HEK293T (cell line): ENCODE data around the gene KCNJ3.

Source experiments
- CTCF ChIA-PET: fragments of 350-600 bp; formaldehyde crosslinking; extraction: SDS; loops from one replicate; lab custom pipeline; 2021; ENCODE audit warnings: antibody characterized with exemption, inconsistent platforms; lab: Yijun Ruan, JAX
- POLR2A ChIA-PET: fragments of 350-600 bp; formaldehyde crosslinking; extraction: SDS; loops from one replicate; lab custom pipeline; 2020; ENCODE audit warnings: antibody characterized with exemption, inconsistent platforms; lab: Yijun Ruan, JAX
- DNase-seq: peaks from one replicate; pipeline ENCODE4 v3.0.0; 2012; ENCODE audit warnings: mixed read lengths; ENCODE audit errors: extremely low spot score
- ARNT ChIP-seq: fragments of 450-650 bp; IDR thresholded peaks from 2 replicates; pipeline ENCODE4 v1.6.1; 2017; ENCODE audit warnings: mild to moderate bottlenecking
- BHLHE40 ChIP-seq: fragments of 450-650 bp; IDR thresholded peaks from 2 replicates; pipeline ENCODE4 v1.6.1; 2016; ENCODE audit warnings: mild to moderate bottlenecking, moderate library complexity, borderline replicate concordance
- CTBP1 ChIP-seq: fragments of 450-650 bp; IDR thresholded peaks from 2 replicates; pipeline ENCODE4 v1.6.1; 2016; ENCODE audit warnings: borderline replicate concordance
- ELF4 ChIP-seq: fragments of 450-650 bp; IDR thresholded peaks from 2 replicates; pipeline ENCODE4 v1.6.1; 2017; ENCODE audit warnings: antibody characterized with exemption
- FOXA1 ChIP-seq: fragments of 450-650 bp; IDR thresholded peaks from 2 replicates; pipeline ENCODE4 v1.6.1; 2016; ENCODE audit warnings: mild to moderate bottlenecking
- FOXK2 ChIP-seq: fragments of 450-650 bp; IDR thresholded peaks from 2 replicates; pipeline ENCODE4 v1.6.1; 2016; ENCODE audit warnings: mild to moderate bottlenecking
- FOXM1 ChIP-seq: fragments of 450-650 bp; IDR thresholded peaks from 2 replicates; pipeline ENCODE4 v1.6.1; 2017; ENCODE audit warnings: mild to moderate bottlenecking, borderline replicate concordance
- HDGF ChIP-seq: fragments of 450-650 bp; IDR thresholded peaks from 2 replicates; pipeline ENCODE4 v1.6.1; 2017; ENCODE audit warnings: antibody characterized with exemption, borderline replicate concordance
- L3MBTL2 ChIP-seq: fragments of 450-650 bp; conservative IDR thresholded peaks from 2 replicates; pipeline ENCODE4 v1.6.1; 2016; ENCODE audit warnings: mild to moderate bottlenecking
- LEF1 ChIP-seq: fragments of 450-650 bp; IDR thresholded peaks from 2 replicates; pipeline ENCODE4 v1.6.1; 2017; ENCODE audit warnings: mild to moderate bottlenecking, borderline replicate concordance
- NFRKB ChIP-seq: fragments of 450-650 bp; IDR thresholded peaks from 2 replicates; pipeline ENCODE4 v1.6.1; 2016; ENCODE audit warnings: mild to moderate bottlenecking, moderate library complexity
- SP1 ChIP-seq: fragments of 450-650 bp; IDR thresholded peaks from 2 replicates; pipeline ENCODE4 v1.6.1; 2017
- SUZ12 ChIP-seq: fragments of 450-650 bp; IDR thresholded peaks from 2 replicates; pipeline ENCODE4 v1.6.1; 2016; ENCODE audit warnings: mild to moderate bottlenecking
- TARDBP ChIP-seq: fragments of 450-650 bp; IDR thresholded peaks from 2 replicates; pipeline ENCODE4 v1.6.1; 2016
- ZNF384 ChIP-seq: fragments of 450-650 bp; IDR thresholded peaks from 2 replicates; pipeline ENCODE4 v1.6.1; 2016
- TF ChIP-seq, protein P1 (sequence below): fragments of 450-650 bp; IDR thresholded peaks from 2 replicates; pipeline ENCODE4 v1.6.1; 2016

The KCNJ3 gene

GRCh38 chr2:154681741-154682140 lies 16.8 kb upstream of the KCNJ3 start:
- ChIA-PET POLR2A (no interaction called here), CTCF (no interaction called here)
- TF ChIP-seq TARDBP, result no peak
- DNase-seq, result no peak

GRCh38 chr2:154686162-154686561 lies 12.3 kb upstream of the KCNJ3 start:
- no peak for DNase-seq
- ChIA-PET CTCF (no interaction called here), POLR2A (no interaction called here)
- TF ChIP-seq CTBP1, result no peak
- TF ChIP-seq LEF1, result no peak
- TF ChIP-seq L3MBTL2, result no peak
- no peak for TF ChIP-seq BHLHE40
- no peak for TF ChIP-seq ZNF384
- no peak for TF ChIP-seq TARDBP
- TF ChIP-seq FOXA1, result no peak
- no peak for TF ChIP-seq HDGF
- TF ChIP-seq NFRKB, result no peak
- no peak for TF ChIP-seq SUZ12

- CTCF ChIA-PET, result no interaction called here
- POLR2A ChIA-PET, result no interaction called here
- TF ChIP-seq SP1 (no peak), TARDBP (no peak), L3MBTL2 (no peak), FOXK2 (no peak), SUZ12 (no peak), ARNT (no peak), FOXA1 (no peak), LEF1 (no peak), NFRKB (no peak), CTBP1 (no peak), ELF4 (no peak), ZNF384 (no peak), BHLHE40 (no peak), HDGF (no peak), FOXM1 (no peak)
- TF ChIP-seq, protein P1, sequence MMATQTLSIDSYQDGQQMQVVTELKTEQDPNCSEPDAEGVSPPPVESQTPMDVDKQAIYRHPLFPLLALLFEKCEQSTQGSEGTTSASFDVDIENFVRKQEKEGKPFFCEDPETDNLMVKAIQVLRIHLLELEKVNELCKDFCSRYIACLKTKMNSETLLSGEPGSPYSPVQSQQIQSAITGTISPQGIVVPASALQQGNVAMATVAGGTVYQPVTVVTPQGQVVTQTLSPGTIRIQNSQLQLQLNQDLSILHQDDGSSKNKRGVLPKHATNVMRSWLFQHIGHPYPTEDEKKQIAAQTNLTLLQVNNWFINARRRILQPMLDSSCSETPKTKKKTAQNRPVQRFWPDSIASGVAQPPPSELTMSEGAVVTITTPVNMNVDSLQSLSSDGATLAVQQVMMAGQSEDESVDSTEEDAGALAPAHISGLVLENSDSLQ, result no peak
- DNase-seq, result no peak
These were observed 10.1 kb upstream of the KCNJ3 start for GRCh38 chr2:154688373-154688772.

GRCh38 chr2:154689158-154689557 lies 9.3 kb upstream of the KCNJ3 start:
- TF ChIP-seq CTBP1, result no peak
- POLR2A ChIA-PET, result no interaction called here
- DNase-seq, result no peak

GRCh38 chr2:154692927-154693326 lies 5.6 kb upstream of the KCNJ3 start:
- CTCF ChIA-PET, result no interaction called here
- no peak for TF ChIP-seq SUZ12
- TF ChIP-seq L3MBTL2, result no peak
- no peak for TF ChIP-seq CTBP1
- no peak for TF ChIP-seq LEF1
- TF ChIP-seq BHLHE40, result no peak
- TF ChIP-seq ARNT, result no peak
- no peak for TF ChIP-seq FOXA1
- TF ChIP-seq, protein P1, result no peak
- no peak for TF ChIP-seq TARDBP
- no peak for TF ChIP-seq ELF4
- DNase-seq, result no peak
- POLR2A ChIA-PET, result no interaction called here

More at GRCh38 chr2:154689158-154689557, 9.3 kb upstream of the KCNJ3 start:
- CTCF ChIA-PET, result no interaction called here

DNA sequence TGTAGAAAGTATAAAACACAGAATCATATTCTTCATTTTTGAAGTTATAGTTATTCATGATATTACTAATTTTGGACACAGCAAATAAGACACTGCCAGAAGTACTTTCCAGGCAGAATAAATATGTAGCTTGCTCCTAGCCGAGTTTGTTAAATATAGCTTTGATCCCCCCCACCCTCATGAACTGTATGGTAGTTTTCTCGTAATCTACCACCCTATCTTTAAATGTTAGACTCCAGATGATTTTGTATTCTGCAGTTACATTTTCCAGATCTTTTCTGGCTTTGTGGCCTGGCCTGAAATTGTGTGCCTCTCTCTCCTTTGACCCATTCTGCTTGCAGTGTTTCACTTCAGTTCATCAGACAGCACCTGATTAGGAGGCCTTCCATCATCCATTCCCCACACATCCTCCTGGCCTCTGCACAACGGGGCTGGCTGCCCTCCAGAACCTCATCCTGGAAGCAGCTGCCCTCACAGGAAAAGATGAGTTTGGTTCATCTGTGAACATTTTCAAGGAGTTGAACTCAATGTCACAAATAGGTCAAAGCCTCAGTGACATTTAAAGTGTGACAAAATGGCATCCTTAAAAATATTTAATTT lies 4.7 kb upstream of the KCNJ3 start:
- DNase-seq, result no peak
- ChIA-PET POLR2A (no interaction called here), CTCF (interaction anchor here (0.7 kb wide), 1 partner anchor 1822 kb away, joined by 3 read pairs; no protein-coding TSS in a partner anchor)
- TF ChIP-seq SP1, result no peak
- no peak for TF ChIP-seq TARDBP

DNA sequence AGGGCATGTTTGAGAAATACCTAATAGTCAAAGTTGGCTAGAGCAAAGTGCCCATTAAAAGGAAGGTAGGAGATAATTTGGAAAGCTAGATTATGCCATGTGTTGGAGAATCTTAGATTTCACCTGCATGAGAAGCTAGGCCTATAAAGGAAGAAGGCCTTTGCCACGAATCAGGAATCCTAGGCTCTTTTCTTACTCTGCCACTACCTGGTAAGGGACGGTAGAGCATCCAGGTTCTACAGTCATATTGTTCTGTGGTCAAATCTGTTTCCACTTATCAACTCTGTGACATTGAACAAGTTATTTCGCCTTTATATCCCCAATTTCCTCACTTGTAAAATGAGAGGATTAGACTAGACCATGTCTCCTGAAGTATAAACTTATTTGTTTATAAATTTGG lies 3.6 kb upstream of the KCNJ3 start:
- DNase-seq, result no peak
- TF ChIP-seq ZNF384 (no peak), FOXK2 (no peak), SP1 (no peak)
- CTCF ChIA-PET, result no interaction called here
- POLR2A ChIA-PET, result no interaction called here

DNA sequence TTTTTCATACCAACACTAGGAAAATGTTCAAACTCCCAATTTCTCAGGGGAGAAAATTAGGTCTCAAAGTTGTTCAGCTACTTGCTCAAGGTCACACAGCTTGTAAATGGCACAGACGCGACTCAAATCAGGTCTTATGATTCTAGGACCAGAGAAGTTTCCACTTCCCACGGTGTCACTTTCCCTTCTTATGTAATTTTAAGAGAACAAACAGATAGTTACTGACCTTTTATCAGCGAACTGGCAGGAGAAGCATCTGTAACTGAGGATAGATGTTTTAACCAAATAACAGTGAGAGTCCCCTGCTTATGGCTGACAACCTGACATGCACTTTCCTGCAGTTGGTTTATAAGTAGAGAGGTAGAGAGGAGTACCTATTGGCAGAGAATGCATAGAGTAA lies 2.1 kb upstream of the KCNJ3 start:
- TF ChIP-seq SP1, result no peak
- no peak for TF ChIP-seq BHLHE40
- TF ChIP-seq HDGF, result no peak
- ChIA-PET CTCF (no interaction called here), POLR2A (no interaction called here)
- no peak for DNase-seq
